K562 (cell line): Measurements from ENCODE around the gene GUCA1A. TPM values are rescaled to one million over a fixed set of nuclear protein-coding genes. Genes with fewer than 3 reads are reported as not detected.

Experiments used
- ATAC-seq: fragments of 200-7000 bp; cut with Tn5 transposase; 3 replicates; pipeline ENCODE4 v1.9.1; 2020; ENCODE audit warnings: moderate library complexity
- BruUV-seq: library from RNA; stranded (reverse); fragments of 400-500 nt; replicated peaks from 2 replicates; lab custom pipeline; 2021; lab: Mats Ljungman, UMichigan
- CTCF ChIA-PET: fragments of 300-600 bp; formaldehyde crosslinking; extraction: SDS; loops from one replicate; lab custom pipeline; 2021; ENCODE audit warnings: low intra/inter-chr PET ratio; lab: Yijun Ruan, JAX
- POLR2A ChIA-PET: fragments of 300-600, 350-650 bp; sonication (Branson Sonifier 250); formaldehyde crosslinking; extraction: SDS; loops from one replicate; lab custom pipeline; 2021; ENCODE audit warnings: antibody characterized with exemption, inconsistent platforms; lab: Yijun Ruan, JAX
- DNase-seq, 4 experiments: peaks; one replicate each; pipeline versions ENCODE4 v3.0.0 to v3.0.0-alpha.2; 2011 to 2018; ENCODE audit warnings: low spot score in 3 of 4, mixed read lengths in 3 of 4; ENCODE audit errors: extremely low read depth in 1 of 4
- FAIRE-seq: peaks from 2 replicates; lab custom pipeline; 2011; peaks lifted over from hg19 to GRCh38; lab: Jason Lieb, UNC
- H2AFZ ChIP-seq: 2 replicates; pipeline ENCODE4 v1.6.0; 2011; ENCODE audit warnings: low read depth, low read length, control low read depth, inconsistent platforms
- H3K27ac ChIP-seq: fragments of 200-600 bp; 3 replicates; pipeline ENCODE4 v1.8.0; 2011; ENCODE audit warnings: low read depth, mild to moderate bottlenecking, control low read depth, inconsistent platforms, low read length, moderate library complexity, mixed read lengths; ENCODE audit errors: extremely low read depth
- H3K27me3 ChIP-seq, 2 experiments: fragments of 300-600 bp in 1 of 2; 2 replicates in 1 of 2; 3 replicates in 1 of 2; pipeline versions ENCODE4 v1.6.0 to v1.8.0; 2011; ENCODE audit warnings: inconsistent platforms in 2 of 2, low read length in 2 of 2, mild to moderate bottlenecking in 1 of 2, mixed read lengths in 1 of 2, moderate library complexity in 1 of 2; ENCODE audit not compliant: control insufficient read depth in 2 of 2, insufficient read depth in 2 of 2
- H3K36me3 ChIP-seq: fragments of 300-600 bp; 3 replicates; pipeline ENCODE4 v1.8.0; 2011; ENCODE audit warnings: mild to moderate bottlenecking, low read length, inconsistent platforms; ENCODE audit not compliant: control insufficient read depth, insufficient read depth
- H3K4me1 ChIP-seq, 2 experiments: fragments of 200-600 bp in 1 of 2; replicated peaks in 1 of 2; 2 replicates in 1 of 2; 3 replicates in 1 of 2; pipeline versions ENCODE4 v1.5.1 to v1.8.0; 2011; ENCODE audit warnings: inconsistent platforms in 2 of 2, low read length in 2 of 2, mild to moderate bottlenecking in 1 of 2, mixed read lengths in 1 of 2, moderate library complexity in 1 of 2; ENCODE audit not compliant: control insufficient read depth in 2 of 2, insufficient read depth in 2 of 2
- H3K4me2 ChIP-seq: 2 replicates; pipeline ENCODE4 v1.6.1; 2011; ENCODE audit warnings: low read length, control low read depth, inconsistent platforms, mixed read lengths; ENCODE audit not compliant: insufficient read depth
- H3K4me3 ChIP-seq: fragments of 200-600 bp; sonication (generic), shearing (Covaris generic); 2 replicates; pipeline ENCODE4 v1.5.1; 2016; ENCODE audit warnings: control low read depth, inconsistent platforms
- H3K79me2 ChIP-seq: fragments of 200-600 bp; 3 replicates; pipeline ENCODE4 v1.8.0; 2011; ENCODE audit warnings: low read length, inconsistent platforms; ENCODE audit not compliant: control insufficient read depth, insufficient read depth
- H3K9ac ChIP-seq, 2 experiments: 2 replicates each; pipeline versions ENCODE4 v1.6.0 to v1.6.1; 2011; ENCODE audit warnings: low read depth in 2 of 2, low read length in 2 of 2, control low read depth in 1 of 2, inconsistent platforms in 1 of 2, mild to moderate bottlenecking in 1 of 2, mixed read lengths in 1 of 2; ENCODE audit not compliant: insufficient read depth in 1 of 2
- H3K9me1 ChIP-seq: one replicate; pipeline ENCODE4 v1.6.0; 2011; ENCODE audit warnings: inconsistent platforms, mild to moderate bottlenecking, low read length, moderate library complexity; ENCODE audit not compliant: control insufficient read depth, insufficient read depth
- H3K9me3 ChIP-seq: replicated peaks from 2 replicates; pipeline ENCODE4 v1.5.1; 2011; ENCODE audit warnings: low read depth, low read length, inconsistent platforms; ENCODE audit not compliant: control insufficient read depth, insufficient read depth
- H4K20me1 ChIP-seq: replicated peaks from 2 replicates; pipeline ENCODE4 v1.6.1; 2011; ENCODE audit warnings: low read length, inconsistent platforms, mixed read lengths; ENCODE audit not compliant: control insufficient read depth, insufficient read depth
- E2F8 ChIP-seq: fragments of 450-650 bp; IDR thresholded peaks from 2 replicates; pipeline ENCODE4 v1.7.1; 2018; ENCODE audit warnings: mild to moderate bottlenecking, low read depth; ENCODE audit not compliant: partially characterized antibody
- GABPA ChIP-seq: fragments of 200-800 bp; sonication (Bioruptor generic); conservative IDR thresholded peaks from 2 replicates; pipeline ENCODE4 v1.6.1; 2016; ENCODE audit warnings: low read depth, missing genetic modification characterization, missing compliant biosample characterization
- MECOM ChIP-seq: fragments of 250-450 bp; sonication (Bioruptor Pico); IDR thresholded peaks from 2 replicates; pipeline ENCODE4 v1.8.0; 2022; ENCODE audit warnings: inconsistent platforms
- NR4A1 ChIP-seq, 2 experiments: fragments of 250-450 bp in 1 of 2; fragments of 450-650 bp in 1 of 2; sonication (Bioruptor Pico) in 1 of 2; IDR thresholded peaks; 2 replicates each; pipeline versions ENCODE4 v1.4.0 to v1.6.1; 2016 to 2020; ENCODE audit warnings: mild to moderate bottlenecking in 2 of 2, missing compliant biosample characterization in 1 of 2, missing genetic modification characterization in 1 of 2, moderate library complexity in 1 of 2
- TEAD1 ChIP-seq, 2 experiments: fragments of 450-650 bp in 1 of 2; sonication (generic) in 1 of 2; formaldehyde crosslinking; IDR thresholded peaks; 2 replicates each; pipeline versions ENCODE4 v1.4.0 to v1.8.0; 2020 to 2022; ENCODE audit warnings: mild to moderate bottlenecking in 2 of 2, missing genetic modification reagents in 1 of 2
- THAP12 ChIP-seq: fragments of 250-450 bp; sonication (Bioruptor Pico); IDR thresholded peaks from 2 replicates; pipeline ENCODE4 v1.9.0; 2021; ENCODE audit warnings: mild to moderate bottlenecking, inconsistent platforms
- TRIM25 ChIP-seq: fragments of 450-650 bp; IDR thresholded peaks from 2 replicates; pipeline ENCODE4 v1.7.0; 2016; ENCODE audit warnings: borderline replicate concordance
- ZBED1 ChIP-seq: IDR thresholded peaks from 2 replicates; pipeline ENCODE4 v1.6.1; 2014
- WGBS: fragments of 100-300 bp; shearing (Covaris generic); methylation state at CpG from one replicate; pipeline ENCODE4 v1.1.6; 2016; ENCODE audit warnings: low coverage, mixed read lengths; ENCODE audit not compliant: insufficient coverage; ENCODE audit errors: missing lambda C conversion rate; 5-methylcytosine and 5-hydroxymethylcytosine counted together
- in situ Hi-C: fragments of 300-500 bp; cut with MboI; formaldehyde crosslinking; loops from 4 replicates; pipeline ENCODE4 v1.15.0; 2018; ENCODE audit warnings: inconsistent platforms, mixed read lengths
- intact Hi-C: fragments of 100-400 bp; cut with micrococcal nuclease; formaldehyde crosslinking; loops from 2 replicates; pipeline ENCODE4 v1.14.2; 2022
- polyA plus RNA-seq, 8 experiments: library from polyadenylated mRNA; depleted of rRNA in 4 of 8; stranded (reverse) in 5 of 8; unstranded in 3 of 8; fragments of >200 nt; fragmentation: Nextera tagmentation in 2 of 8; fragmentation: Illumina TruSeq in 1 of 8; extraction: Ambion mirVana in 2 of 8; extraction: Trizol in 1 of 8; gene quantifications; 2 replicates each; pipeline versions ENCODE4 v1.2.1 to v1.2.3, GENCODE V29; 2011 to 2014; ENCODE audit warnings: inconsistent platforms in 1 of 8, missing spikeins in 1 of 8
- total RNA-seq, 7 experiments: library from RNA; depleted of rRNA in 6 of 7; stranded (reverse); fragments of >200 nt in 6 of 7; fragmentation: Illumina TruSeq in 2 of 7; extraction: Trizol in 2 of 7; gene quantifications; 2 replicates each; pipeline versions ENCODE4 v1.2.1 to v1.2.3, GENCODE V29; 2011 to 2021; ENCODE audit warnings: low replicate concordance in 1 of 7

The GUCA1A gene
- total and polyA plus RNA-seq, 9 of the 15 experiments (the other 6 are each of a cell fraction or from before 2014, with no cell fraction given): not detected

- Histone ChIP-seq H3K27me3 (no peaks in the 10 kb centered on the region), H3K27ac (peak within 1 kb of the TSS; percentile 92), H3K4me3 (peak within 1 kb of the TSS; percentile 77), H3K9me1 (no peaks in the 10 kb centered on the region), H3K79me2 (peaks cover 46% of the 10 kb centered on the region), H3K4me1 (peaks cover 6 to 14% of the 10 kb centered on the region in 2 experiments; a peak in 4 of 5 replicates), H3K9me3 (no peaks in the 10 kb centered on the region), H2AFZ (peak within 1 kb of the TSS; percentile 84), H4K20me1 (no peaks in the 10 kb centered on the region), H3K36me3 (peaks cover 26% of the 10 kb centered on the region), H3K4me2 (peak within 1 kb of the TSS; percentile 92), H3K9ac (peak within 1 kb of the TSS; percentile 88 to 98)
- in situ Hi-C loops: loop anchor here (5.0 kb wide), 1 partner anchor 140 kb away; no protein-coding TSS in a partner anchor
- POLR2A ChIA-PET: interaction anchor here (0.6 to 2.6 kb wide), 13 partner anchors 9 to 525 kb away, joined by 3 to 13 read pairs (median 3); no protein-coding TSS in a partner anchor
- CTCF ChIA-PET: interaction anchor here (0.5 to 1.5 kb wide), 2 partner anchors 108 to 142 kb away, joined by 4 to 5 read pairs; no protein-coding TSS in a partner anchor
- peak; percentile 98 for ATAC-seq
- 8% methylated on average over 29 of the region's 29 CpGs for WGBS
- TSS peak; percentile 94 for BruUV-seq
- peak; percentile 91 for FAIRE-seq
- peak; percentile 96 to 99 (median 96) for DNase-seq
- intact Hi-C loops: loop anchor here (5.0 to 10.0 kb wide), 3 partner anchors 113 to 435 kb away; partner anchors contain the start of gene PRICKLE4
- TF ChIP-seq TEAD1 (CRISPR knock-in tag; IDR thresholded peaks at IDR 0.05) (0 out of 4 replicates have a peak, but pooled peaks of 1 of the 2 experiments have one; percentile 3), TRIM25 (peak; percentile 82; the same call in 1 of the 2 replicates), E2F8 (peak; percentile 83), GABPA (tag) (peak; percentile 99), THAP12 (peak; percentile 98), MECOM (CRISPR knock-in tag) (no peak; the same call in 1 of the 2 replicates), ZBED1 (0 out of 2 replicates have a peak, but pooled peaks have one; percentile 39), NR4A1 (CRISPR knock-in tag; IDR thresholded peaks at IDR 0.05) (no peak), NR4A1 (tag; IDR thresholded peaks at IDR 0.05) (no peak)
Measured at GRCh38 chr6:42217519-42218367, 44.6 kb downstream of the GUCA1A start, which contains the start of gene MRPS10. TSS of gene MRPS10 (minus strand) at chr6:42217861. CDS start at chr6:42217849, 12 bp downstream.
